HG03175 (cell line): ENCODE results near the gene TTC28.

ENCODE experiments used
- ATAC-seq: cut with Tn5 transposase; IDR thresholded peaks from one replicate; pipeline ENCODE4 v1.9.1; 2021; ENCODE audit warnings: mild to moderate bottlenecking, moderate library complexity; ENCODE audit not compliant: unreplicated experiment

TTC28 gene

DNA sequence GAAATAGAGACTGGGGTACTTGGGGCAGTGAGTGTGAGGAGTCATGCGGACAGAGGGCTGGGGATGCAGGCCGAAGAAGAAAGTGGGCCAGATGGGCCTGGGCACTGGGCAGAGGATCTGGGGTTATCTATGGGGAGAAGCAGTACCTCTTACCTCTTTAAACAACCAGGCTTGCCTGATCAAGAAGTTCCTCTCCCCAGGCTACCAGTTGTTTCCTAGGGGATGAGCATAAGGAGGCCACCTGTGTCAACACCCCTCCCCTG lies 662.2 kb downstream of the TTC28 start:
- ATAC-seq: no peak

DNA sequence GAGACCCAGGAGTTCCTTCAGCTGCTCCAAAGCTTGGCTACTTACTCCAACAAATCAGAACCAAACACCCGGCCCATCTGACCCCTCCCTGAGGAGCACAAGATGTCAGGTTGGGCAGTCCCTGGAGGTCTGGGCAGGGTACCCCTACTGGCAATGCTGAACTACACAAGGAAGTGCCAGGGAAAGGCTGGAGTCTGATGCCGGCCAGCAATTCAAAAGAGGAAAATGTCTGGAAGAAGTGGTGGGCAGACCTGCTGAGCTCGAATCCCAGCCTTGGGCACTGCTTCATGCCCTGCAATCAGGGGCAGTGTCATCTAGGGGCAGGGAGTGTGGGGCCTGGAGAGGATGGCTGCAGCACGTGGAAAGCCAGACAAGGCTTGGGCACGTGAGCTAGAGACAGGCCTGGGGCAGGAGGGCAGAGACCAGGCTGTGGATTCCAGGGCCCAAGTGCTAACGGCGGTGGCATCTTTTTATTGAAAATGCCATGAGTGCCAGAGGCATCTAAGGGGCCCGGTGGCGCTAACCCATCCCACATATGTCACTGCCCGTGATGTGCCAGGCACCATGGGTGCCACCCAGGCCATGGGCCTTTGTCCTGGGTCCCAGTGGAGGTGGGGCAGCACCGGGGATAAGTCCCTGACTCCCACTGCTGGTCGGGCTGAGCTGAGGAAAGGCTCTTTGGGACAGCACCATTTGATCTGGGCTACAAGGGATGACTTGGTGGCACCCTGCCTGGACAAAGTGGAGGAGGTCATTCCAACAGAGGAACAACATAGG lies 662.7 kb downstream of the TTC28 start:
- no peak for ATAC-seq

DNA sequence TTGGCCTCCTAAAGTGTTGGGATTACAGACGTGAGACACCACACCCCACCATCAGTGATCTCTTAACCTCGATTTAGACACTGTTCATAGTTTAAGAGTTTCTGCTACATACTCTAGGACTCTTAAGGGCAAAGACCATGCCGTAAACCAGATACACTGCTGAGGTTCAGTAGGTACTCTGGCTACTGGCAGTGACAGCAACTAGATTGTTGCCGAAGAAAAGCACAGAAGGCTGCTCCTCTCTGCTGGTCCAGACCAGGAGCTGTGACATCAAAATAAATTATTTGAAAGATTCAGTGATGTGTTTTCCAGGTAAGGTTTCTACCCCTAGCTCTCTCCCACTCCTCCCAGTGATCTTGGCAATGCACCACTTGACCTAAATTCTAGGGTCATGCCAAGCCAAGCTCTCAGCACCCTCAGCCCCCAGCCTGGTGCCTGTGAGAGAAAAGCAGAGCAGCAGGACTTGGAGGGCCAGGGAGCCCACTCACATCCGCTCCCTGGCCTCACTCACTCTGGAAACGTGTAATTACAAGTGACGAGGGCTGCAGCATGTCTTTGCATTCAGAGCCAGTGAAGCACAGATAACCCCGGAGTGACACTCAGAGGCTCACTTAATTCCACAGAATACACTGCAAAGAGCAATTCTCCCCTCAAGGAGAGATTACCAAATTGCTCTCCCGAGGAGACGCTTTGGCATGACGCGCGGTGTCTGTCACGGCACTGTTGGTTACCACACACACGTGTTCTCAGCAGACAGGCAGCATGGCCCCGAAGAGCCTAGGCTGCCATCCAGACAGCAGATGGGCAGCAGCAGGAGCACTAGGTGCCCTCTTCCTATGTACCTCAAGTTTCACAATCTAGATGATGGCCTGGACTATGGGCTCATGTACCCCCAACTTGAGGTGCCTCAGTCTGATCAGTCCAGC lies 663.7 kb downstream of the TTC28 start:
- no peak for ATAC-seq

DNA sequence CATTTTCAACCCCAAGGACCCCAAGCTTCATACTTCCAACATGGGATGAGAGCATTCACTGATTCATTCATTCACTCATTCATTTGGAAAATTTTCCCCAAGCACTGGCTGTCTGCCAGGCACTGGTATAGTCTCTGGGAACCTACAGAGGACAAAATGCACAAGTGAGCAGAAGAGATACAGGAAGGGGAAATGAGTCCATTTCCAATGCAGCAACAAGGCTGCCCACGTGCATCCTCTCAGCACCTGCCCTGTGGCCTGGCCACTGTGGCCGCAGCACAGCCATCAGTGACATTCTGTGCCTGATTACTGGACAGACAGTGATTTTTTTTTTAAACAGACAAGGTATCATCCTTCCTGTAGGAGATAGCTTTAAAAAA lies 664.6 kb downstream of the TTC28 start:
- ATAC-seq: no peak

DNA sequence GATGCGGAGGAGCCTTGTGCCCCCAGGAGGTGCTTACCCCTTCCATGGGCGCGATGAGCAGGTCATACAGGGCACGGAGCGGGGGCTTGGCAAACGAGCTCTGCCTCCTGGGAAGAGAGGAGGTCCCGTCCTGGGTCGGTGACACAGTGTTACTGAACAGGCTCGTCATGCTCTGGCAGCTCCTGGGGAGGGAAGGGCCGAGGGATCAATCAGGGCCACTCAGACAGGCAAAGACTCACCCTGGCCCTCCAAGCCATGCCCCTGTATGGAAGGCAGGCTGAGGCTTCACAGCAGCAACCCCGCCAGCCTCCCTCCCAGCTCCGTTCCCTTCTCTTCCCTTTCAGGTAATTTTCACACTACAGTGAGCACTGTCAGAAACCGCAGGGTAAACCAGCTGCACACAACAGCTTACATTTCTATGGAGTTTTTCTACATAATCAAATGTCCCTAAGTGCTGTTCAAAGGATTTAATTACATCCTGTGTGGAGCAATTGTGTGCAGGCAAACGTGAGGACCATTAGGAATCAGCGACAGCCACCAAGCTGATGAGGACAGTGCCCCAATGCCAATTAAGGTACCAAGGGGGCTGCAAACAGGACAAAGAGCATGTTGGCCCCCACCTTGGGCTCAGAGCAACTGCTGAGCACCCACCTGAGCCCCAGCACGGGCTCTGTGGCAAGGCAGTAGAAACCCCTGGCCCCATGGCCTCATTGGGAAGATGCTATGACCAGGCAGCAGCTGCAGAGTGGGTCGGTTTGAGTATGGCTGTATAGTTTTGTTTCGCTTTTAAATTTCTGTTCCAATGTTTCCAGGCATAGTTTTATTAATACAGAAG lies 665.2 kb downstream of the TTC28 start:
- no peak for ATAC-seq

DNA sequence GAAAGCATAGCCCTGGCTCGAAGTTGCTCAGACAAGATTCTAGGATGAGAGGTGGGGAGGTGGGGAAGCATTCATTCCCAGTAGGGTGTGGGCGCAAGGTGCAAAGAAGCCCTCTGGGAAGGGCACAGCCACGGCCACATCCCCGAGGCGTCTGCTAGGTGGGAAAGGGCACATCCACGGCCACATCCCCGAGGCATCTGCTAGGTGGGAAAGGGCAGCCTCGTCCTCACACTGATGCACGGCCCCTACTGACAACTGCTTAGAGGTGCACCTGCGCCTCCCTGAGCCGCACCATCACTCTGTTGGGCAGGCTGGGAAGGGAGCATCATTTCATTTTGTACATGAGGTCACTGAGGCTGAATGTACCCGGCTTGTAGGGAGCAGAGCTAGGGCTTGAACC lies 666.0 kb downstream of the TTC28 start:
- ATAC-seq: no peak

DNA sequence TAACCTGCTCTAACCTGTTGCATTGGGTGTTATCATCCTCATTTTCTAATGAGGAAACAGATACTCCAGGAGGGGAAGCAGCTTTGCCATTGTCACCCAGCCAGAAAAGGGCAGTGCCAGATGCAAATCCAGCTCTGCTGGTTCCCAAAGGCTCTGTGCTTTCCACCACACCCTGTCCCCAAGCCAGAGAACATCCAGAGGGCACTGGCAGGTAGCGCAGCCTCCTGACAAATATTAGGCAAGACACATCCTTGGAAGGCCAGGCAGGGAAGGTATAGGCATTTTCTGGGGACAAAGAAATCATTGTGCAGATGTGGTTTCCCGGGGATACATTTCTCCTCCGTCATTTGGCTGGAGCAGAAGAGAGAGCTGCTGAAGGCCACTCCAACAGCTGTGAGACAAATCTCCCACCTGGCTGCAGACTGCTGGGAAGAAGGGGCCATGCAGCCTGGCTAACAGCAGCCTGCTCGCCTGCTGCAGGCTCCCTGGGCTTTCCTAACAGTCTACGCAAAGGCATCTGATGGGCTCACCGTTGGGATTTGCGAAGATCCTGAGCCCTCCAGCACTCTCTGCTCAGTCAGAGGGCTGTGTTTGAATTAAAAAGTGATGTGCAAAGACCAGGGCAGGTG lies 666.7 kb downstream of the TTC28 start:
- no peak for ATAC-seq

DNA sequence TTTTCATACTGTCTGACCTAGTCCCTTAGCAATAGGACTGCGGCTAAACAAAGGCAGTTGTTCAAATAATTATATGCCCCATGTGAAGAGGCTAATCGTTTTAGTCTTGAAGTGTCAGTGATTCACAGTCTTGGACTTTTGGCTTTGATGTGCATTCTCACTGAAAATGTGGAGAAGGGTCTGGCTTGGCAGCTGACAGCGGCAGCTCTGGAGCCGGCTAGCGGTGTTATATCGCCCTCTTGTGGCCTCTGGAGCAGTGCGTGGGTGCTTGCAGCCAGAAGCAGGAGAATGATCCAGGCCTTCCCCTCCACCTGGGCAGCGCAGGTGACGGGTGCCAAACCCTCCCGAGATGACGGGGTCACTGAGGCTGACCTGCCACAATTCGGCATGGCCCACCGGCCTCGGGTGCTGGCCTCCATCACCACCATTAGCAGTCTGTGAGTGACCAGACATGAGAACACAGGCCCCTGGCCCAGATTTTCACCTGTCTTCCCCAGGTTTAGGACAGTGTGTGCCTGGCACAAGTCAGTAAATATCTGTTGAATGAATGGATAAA lies 670.3 kb downstream of the TTC28 start:
- no peak for ATAC-seq

DNA sequence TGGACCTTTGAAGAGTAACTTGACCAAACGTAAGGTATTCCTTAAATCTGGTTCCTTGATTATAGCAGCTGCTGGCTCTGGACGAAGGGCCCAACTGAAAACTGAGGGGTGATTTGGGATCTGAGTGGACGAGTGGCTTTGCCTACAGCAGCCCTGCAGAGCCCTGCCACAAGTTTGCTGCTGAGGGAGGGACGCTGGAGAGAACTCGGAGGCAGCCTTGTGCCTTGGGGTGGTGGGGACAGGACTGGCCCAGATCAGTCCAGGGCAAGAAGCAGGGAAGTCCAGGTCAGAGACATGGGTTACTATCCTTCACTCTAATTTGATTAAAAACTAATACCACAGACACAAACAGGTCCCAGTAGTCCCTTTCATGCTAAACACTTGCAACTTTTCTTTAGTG lies 671.0 kb downstream of the TTC28 start:
- ATAC-seq: no peak

DNA sequence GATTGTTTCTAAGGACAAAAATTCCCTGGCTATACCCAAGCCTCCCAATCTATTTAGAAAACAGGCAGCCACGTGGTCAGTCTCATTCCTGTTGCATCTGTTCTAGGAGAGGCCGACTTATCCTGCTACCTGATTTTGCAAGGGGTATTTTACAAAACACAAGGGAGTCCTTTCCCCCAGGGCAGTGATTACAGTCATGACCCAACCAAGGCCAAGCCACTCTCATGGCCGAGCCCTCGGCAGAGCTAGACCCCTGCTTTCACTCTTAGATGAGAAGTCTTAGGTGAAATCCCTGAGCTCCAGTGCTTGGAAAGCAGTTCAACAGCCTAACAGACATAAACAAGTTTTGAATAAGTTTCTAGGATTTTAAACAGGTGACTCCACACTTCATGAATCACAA lies 671.6 kb downstream of the TTC28 start:
- ATAC-seq: no peak

DNA sequence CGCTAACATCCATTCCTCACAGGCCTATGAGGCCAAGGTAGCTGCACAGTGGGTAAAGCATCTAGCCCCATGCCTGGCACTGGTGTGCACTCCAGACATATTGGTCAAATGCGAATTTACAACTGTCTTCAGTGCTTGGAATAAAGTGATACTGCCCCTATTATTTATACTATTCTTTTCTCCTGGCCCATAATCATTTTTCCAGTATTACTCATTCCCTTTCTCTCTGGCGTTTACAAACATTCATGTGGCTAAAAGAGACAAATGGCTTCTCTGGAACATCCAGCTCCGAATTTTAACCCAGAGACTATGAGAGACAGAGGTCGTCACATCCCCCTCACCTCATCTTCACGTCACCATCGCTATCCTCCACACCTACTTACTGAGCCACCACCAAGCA lies 673.4 kb downstream of the TTC28 start:
- ATAC-seq: no peak

DNA sequence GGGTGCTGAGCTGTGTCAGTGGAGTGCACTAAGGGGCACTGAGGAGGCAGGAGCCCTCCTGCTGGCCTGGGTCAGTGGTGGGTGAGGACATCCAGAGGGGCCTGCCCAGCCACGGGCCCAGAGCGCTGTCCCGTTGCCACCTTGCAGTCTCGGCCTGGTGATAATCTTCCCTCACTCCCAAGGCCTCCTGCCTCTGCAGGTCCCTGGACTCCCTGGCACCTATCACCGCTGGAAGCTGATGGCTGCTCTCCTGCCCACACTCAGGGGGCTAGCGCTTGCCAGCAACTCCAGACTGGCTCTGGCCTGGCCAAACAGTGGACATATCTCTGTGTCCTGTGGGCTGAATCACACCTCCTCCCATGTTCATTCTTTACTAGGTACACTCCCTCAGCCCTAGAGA lies 674.1 kb downstream of the TTC28 start:
- no peak for ATAC-seq

DNA sequence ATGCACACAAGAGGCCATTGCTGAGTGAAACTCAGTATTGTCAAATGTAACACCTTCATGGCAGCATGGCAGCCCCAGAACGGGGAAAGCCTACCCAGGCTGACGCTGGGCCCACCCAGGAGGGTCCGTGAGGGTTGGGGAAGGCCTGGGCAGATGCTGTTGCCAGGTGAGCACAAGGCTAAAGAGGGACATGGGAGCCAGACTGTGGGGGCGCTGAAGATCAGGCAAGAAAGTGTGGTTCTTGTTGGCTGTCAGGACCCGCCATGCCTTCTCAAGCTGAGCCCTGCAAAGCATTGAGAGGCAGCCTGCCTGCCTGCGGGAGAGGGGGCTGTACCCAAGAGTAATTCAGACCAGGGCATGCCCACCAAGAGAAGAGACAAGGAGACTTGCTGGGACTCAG lies 675.6 kb downstream of the TTC28 start:
- no peak for ATAC-seq

DNA sequence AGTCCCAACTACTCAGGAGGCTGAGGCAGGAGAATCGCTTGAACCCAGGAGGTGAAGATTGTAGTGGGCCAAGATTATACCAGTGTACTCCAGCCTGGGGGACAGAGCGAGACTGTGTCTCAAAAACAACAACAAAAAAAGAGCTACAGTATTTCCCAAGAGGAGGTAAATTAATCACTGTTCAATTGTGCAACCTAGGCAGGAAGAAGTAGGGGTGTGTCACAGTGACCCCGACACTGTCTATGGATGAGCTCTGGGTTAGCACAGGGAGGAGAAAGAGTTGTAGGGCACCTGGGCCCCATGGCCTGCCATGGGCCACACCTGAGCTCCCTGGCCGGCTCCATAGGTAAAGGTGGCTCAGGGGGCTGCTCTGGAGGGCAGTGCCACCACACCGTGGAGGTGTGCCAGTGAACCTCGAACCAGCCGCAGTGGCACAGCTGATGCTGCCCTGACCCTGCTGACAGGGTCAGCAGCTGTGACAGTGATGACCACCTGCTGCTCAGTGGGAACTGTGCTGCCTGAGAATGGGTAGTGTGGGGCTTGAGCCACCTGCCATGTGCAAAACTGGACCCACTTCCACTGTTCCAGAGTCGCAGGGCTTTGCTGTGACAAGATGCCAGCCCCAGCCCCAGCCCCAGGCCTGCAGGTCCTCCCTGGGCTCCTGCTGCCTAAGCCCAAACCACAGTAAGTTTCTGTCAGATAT lies 676.6 kb downstream of the TTC28 start:
- ATAC-seq: no peak

DNA sequence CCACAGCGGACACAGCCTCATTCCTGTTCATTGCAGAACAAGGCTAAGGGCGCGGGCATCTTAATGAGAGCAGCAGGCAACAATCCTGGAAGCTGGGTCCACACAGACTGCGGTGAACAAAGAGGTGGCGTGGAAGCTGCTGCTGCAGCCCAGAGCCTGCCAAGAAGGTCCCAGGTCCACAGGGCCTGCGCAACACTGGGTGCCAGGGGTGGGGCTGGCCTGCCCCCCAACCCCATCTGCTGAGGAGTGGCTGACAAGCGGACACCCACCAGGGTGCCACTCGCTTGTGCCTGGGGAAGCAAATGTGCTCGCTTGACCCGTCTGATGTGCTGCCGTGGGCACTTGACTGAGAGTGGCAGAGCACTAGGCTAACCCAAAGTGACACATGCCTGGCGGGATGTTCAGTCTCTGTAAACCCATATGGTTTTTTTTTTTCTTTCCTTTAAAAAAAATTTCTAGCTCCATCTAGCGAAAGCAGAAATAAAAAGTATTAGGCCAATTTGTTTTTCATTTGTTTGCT lies 677.4 kb downstream of the TTC28 start:
- ATAC-seq: no peak

DNA sequence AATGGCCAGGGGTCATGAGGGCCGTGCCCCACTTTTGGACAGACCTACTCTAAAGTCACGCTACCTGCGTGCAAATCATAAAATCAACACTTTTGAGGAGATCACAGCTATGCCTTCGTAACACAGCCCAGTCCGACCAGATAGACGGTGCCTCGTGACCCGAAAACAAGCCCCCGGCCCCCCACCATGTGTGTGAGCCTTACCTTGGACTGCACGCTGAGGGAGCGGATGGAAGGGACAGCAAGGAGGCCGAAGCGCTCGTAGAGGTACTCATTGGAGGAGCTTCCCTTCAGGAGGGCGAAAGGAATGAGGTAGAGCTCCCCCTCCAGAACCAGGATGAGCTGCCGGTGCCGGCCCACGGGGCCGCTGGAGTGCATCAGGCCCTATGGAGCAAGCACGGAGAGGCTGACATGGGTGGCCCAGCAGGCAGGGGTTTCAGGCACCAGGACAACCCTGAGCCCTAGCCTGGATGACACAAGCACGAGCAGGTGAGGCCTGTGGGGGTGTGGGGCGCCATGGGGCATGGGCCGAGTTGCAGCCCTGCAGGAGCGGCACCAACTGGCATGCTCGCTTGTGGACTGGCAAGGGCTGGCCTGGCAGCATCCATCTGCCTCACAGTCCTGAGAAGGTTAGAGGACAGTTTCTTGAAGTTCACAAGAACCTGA lies 678.3 kb downstream of the TTC28 start:
- ATAC-seq: no peak

DNA sequence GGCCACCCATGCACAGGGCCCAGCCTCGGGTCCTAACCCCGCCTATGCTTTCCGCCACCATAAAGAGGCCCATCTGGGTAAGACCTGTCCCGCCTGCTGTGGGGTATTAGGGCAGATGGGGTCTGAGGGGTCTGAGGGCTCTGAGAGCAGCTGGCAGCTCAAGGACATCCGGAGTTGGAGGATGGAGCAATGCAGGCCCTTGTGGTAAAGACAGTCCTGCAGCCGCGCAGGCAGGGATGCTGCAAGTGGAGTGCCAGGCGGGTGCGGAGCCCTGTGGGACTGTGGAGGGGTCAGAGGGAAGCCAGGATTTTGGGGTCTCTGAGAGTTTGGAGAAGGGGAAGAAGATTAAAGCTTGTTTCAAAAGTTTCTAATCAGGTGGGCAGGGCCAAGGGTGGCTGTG lies 679.3 kb downstream of the TTC28 start:
- ATAC-seq: no peak

DNA sequence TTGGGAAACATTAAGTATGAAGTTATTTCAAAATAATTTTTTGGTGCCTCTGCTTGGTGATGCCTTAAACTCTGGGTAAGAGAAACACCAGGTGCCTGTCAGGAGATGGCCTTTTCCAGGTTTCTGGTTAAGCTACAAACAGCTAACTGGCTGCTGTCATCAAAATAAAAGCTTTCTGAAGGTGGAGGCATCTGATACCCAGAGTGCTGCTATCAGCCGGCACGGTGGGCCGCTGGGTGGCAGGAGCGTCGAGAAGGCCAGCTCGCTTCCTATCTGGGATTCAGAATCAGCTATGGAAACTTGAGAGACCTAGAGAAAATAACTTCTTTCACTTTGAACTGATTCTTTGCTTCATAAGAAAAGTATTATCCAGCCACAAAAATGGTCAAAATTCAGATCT lies 679.8 kb downstream of the TTC28 start:
- no peak for ATAC-seq
